Osteocyte (in vitro differentiated cells): ENCODE results near the gene FAM171A2. TPM values are rescaled to one million over a fixed set of nuclear protein-coding genes. Genes with fewer than 3 reads are reported as not detected.
A peak's percentile ranks its signal among the peaks of the same experiment; 100 is the strongest.

Source experiments
- DNase-seq: peaks from one replicate; pipeline ENCODE4 v3.0.0; 2021; ENCODE audit warnings: mixed read lengths; ENCODE audit not compliant: unreplicated experiment; ENCODE audit errors: extremely low spot score
- H3K27ac Mint-ChIP-seq: one replicate; pipeline ENCODE4 v1.8.0; 2021; ENCODE audit warnings: mild to moderate bottlenecking, mixed read lengths; ENCODE audit not compliant: unreplicated experiment
- H3K27me3 Mint-ChIP-seq: one replicate; pipeline ENCODE4 v1.8.0; 2021; ENCODE audit warnings: mixed read lengths; ENCODE audit not compliant: unreplicated experiment
- H3K36me3 Mint-ChIP-seq: one replicate; pipeline ENCODE4 v1.8.0; 2021; ENCODE audit warnings: mixed read lengths; ENCODE audit not compliant: unreplicated experiment
- H3K4me1 Mint-ChIP-seq: one replicate; pipeline ENCODE4 v1.8.0; 2021; ENCODE audit warnings: mixed read lengths; ENCODE audit not compliant: unreplicated experiment
- H3K4me3 Mint-ChIP-seq: one replicate; pipeline ENCODE4 v1.8.0; 2021; ENCODE audit warnings: mild to moderate bottlenecking, moderate library complexity, mixed read lengths; ENCODE audit not compliant: unreplicated experiment
- H3K9me3 Mint-ChIP-seq: one replicate; pipeline ENCODE4 v1.8.0; 2021; ENCODE audit warnings: mixed read lengths; ENCODE audit not compliant: unreplicated experiment
- CTCF ChIP-seq: fragments of 200-600 bp; sonication (generic); IDR thresholded peaks from 2 replicates; pipeline ENCODE4 v1.5.0; 2021; ENCODE audit warnings: antibody characterized with exemption, mild to moderate bottlenecking, moderate library complexity
- total RNA-seq: library from RNA; stranded (reverse); gene quantifications from 2 replicates; pipeline ENCODE4 v1.2.1, GENCODE V29; 2021

FAM171A2 gene
- total RNA-seq, 1 donor from 2014 or later: 26.9 TPM

GRCh38 chr17:44378171-44378705 lies 14.6 kb upstream of the FAM171A2 start:
- Mint-ChIP-seq H3K9me3 (no peaks in the 10 kb centered on the region), H3K4me3 (no peak overlapping the region), H3K27ac (no peak overlapping the region), H3K36me3 (no peaks in the 10 kb centered on the region), H3K27me3 (peaks cover 12% of the 10 kb centered on the region), H3K4me1 (no peaks in the 10 kb centered on the region)
- no peak for TF ChIP-seq CTCF
- DNase-seq: peak; percentile 84

GRCh38 chr17:44376779-44377178 lies 13.1 kb upstream of the FAM171A2 start:
- Mint-ChIP-seq H3K4me1 (no peaks in the 10 kb centered on the region), H3K36me3 (no peaks in the 10 kb centered on the region), H3K9me3 (no peaks in the 10 kb centered on the region), H3K27ac (no peak overlapping the region), H3K4me3 (no peak overlapping the region), H3K27me3 (peaks cover 7% of the 10 kb centered on the region)
- TF ChIP-seq CTCF: no peak
- DNase-seq: no peak

GRCh38 chr17:44376124-44376523 lies 12.5 kb upstream of the FAM171A2 start:
- H3K9me3 Mint-ChIP-seq: no peaks in the 10 kb centered on the region
- H3K27ac Mint-ChIP-seq: no peak overlapping the region
- peaks cover 8% of the 10 kb centered on the region for H3K27me3 Mint-ChIP-seq

GRCh38 chr17:44375196-44376017 lies 11.8 kb upstream of the FAM171A2 start:
- Mint-ChIP-seq H3K27ac (no peak overlapping the region), H3K36me3 (no peaks in the 10 kb centered on the region), H3K4me3 (no peak overlapping the region), H3K9me3 (no peaks in the 10 kb centered on the region), H3K4me1 (no peaks in the 10 kb centered on the region), H3K27me3 (peaks cover 10% of the 10 kb centered on the region)
- DNase-seq: no peak
- no peak for TF ChIP-seq CTCF

More at GRCh38 chr17:44376124-44376523, 12.5 kb upstream of the FAM171A2 start:
- Mint-ChIP-seq H3K4me3 (no peak overlapping the region), H3K4me1 (no peaks in the 10 kb centered on the region), H3K36me3 (no peaks in the 10 kb centered on the region)
- DNase-seq: peak; percentile 82
- TF ChIP-seq CTCF: peak; percentile 37
